ENCODE results near the gene DYSF.
A peak's percentile ranks its signal among the peaks of the same experiment; 100 is the strongest.
"Not testable (repeated sequence)": the region's sequence is repeated elsewhere in the genome, so short reads cannot be mapped to it uniquely, and the experiment has no call there.

Gene DYSF

DNA sequence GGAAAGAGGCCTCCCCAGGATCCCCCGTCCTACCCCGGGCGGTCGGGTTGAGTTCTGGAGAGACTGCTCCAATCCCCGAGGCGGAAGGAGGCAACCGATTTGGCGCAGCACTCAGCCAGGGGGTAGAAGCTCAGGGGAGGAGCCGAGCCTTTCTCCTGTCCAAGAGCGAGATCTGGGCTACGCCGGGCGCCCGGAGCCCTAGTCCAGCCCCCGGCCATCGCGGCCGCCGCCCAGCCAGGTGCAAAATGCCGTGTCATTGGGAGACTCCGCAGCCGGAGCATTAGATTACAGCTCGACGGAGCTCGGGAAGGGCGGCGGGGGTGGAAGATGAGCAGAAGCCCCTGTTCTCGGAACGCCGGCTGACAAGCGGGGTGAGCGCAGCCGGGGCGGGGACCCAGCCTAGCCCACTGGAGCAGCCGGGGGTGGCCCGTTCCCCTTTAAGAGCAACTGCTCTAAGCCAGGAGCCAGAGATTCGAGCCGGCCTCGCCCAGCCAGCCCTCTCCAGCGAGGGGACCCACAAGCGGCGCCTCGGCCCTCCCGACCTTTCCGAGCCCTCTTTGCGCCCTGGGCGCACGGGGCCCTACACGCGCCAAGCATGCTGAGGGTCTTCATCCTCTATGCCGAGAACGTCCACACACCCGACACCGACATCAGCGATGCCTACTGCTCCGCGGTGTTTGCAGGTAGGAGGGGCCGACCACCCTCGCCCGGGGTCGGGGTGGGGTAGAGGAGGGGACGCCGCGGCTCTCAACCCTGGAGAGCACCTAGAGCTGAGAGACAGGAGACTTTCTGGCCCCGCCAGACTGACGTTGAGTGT lies at the start of gene DYSF:
Gene DYSF (plus strand): TSS at position 158 of the 817 bp plus-strand sequence.
- no peak for DNase-seq (ENCODE audit: low read depth, low spot score)
- peak within 1 kb of the TSS; percentile 44 for H3K27ac ChIP-seq

DNA sequence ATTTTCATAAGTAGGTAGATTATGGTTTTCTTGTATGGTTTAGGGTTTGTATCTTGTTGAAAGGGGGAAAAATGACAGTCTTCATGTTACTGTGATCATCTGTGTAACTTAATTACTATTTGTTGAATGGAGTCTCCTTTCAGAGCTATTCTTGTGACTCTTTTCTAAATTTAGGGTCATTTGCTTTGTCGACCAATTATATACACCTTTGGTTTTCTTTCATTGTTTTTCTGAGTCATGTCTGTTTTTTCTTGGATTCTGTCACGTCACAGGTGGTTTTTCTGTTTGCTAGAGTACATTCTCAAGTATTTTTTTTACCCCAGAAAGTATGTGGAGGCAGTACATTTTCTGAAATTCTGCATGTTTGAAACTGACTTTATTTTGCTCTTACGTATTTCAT lies 43.8 kb upstream of the DYSF start:
- DNase-seq (ENCODE audit: low read depth, low spot score), result no peak
- H3K27ac ChIP-seq, result no peak overlapping the region

GRCh38 chr2:71410696-71411095 lies 42.7 kb upstream of the DYSF start:
- no peak overlapping the region for H3K27ac ChIP-seq
- no peak for DNase-seq (ENCODE audit: low read depth, low spot score)

DNA sequence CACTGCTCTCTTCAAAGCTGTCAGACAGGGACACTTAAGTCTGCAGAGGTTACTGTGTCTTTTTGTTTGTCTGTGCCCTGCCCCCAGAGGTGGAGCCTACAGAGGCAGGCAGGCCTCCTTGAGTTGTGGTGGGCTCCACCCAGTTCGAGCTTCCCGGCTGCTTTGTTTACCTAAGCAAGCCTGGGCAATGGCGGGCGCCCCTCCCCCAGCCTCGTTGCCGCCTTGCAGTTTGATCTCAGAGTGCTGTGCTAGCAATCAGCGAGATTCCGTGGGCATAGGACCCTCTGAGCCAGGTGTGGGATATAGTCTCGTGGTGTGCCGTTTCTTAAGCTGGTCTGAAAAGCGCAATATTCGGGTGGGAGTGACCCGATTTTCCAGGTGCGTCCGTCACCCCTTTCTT lies 36.5 kb upstream of the DYSF start:
- not testable (repeated sequence) for DNase-seq (ENCODE audit: low read depth, low spot score)
- peak overlapping the region; percentile 89 for H3K27ac ChIP-seq

GRCh38 chr2:71417300-71418202 lies 35.8 kb upstream of the DYSF start:
- DNase-seq (ENCODE audit: low read depth, low spot score), result no peak
- peak overlapping the region; percentile 89 for H3K27ac ChIP-seq

DNA sequence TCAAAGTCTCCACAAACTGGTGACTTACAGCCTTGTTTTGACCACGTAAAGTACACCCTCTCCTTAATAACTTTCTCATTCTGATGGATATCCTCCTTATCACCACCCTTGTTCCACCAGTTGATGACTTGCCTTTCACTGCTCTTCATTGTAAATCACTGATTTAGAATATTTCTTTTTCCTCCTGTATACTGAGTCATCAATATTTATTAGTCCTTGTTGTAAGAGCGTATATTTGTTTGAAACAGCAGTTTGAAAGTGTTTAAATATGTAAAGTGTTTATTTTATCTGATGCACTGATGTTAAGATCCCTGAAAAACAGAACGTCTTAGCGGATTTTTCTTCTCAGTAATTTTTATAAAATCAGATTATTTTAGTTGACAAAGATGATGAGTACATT lies 34.2 kb upstream of the DYSF start:
- H3K27ac ChIP-seq, result no peak overlapping the region
- no peak for DNase-seq (ENCODE audit: low read depth, low spot score)

- no peak overlapping the region for H3K27ac ChIP-seq
- no peak for DNase-seq (ENCODE audit: low read depth, low spot score)
These were observed 33.4 kb upstream of the DYSF start for GRCh38 chr2:71419976-71420375.

DNA sequence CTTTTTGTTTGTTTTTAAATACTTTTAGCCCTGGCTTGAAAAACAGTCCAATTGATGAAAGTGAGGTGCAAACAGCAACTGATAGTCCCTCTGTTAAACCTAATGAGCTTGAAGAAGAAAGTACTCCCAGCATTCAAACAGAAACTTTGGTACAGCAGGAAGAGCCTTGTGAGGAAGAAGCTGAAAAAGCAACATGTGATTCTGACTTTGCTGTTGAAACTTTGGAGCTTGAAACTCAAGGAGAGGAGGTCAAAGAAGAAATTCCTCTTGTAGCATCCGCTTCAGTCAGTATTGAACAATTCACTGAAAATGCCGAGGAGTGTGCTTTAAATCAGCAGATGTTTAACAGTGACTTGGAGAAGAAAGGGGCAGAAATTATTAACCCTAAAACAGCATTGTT lies 30.6 kb upstream of the DYSF start:
- DNase-seq (ENCODE audit: low read depth, low spot score), result no peak
- H3K27ac ChIP-seq, result no peak overlapping the region

- no peak for DNase-seq (ENCODE audit: low read depth, low spot score)
These were observed 29.4 kb upstream of the DYSF start for GRCh38 chr2:71423817-71424420.

DNA sequence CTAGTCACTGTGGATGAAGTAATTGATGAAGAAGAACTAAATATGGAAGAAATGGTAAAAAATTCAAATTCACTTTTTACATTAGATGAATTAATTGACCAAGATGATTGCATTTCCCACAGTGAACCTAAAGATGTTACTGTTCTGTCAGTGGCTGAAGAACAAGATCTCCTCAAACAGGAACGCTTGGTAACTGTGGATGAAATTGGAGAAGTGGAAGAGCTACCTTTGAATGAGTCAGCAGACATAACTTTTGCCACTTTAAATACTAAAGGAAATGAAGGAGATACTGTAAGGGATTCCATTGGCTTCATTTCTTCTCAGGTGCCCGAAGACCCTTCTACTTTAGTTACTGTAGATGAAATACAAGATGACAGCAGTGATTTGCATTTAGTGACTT lies 26.6 kb upstream of the DYSF start:
- no peak for DNase-seq (ENCODE audit: low read depth, low spot score)
- no peak overlapping the region for H3K27ac ChIP-seq

More at GRCh38 chr2:71423817-71424420, 29.4 kb upstream of the DYSF start:
- no peak overlapping the region for H3K27ac ChIP-seq

DNA sequence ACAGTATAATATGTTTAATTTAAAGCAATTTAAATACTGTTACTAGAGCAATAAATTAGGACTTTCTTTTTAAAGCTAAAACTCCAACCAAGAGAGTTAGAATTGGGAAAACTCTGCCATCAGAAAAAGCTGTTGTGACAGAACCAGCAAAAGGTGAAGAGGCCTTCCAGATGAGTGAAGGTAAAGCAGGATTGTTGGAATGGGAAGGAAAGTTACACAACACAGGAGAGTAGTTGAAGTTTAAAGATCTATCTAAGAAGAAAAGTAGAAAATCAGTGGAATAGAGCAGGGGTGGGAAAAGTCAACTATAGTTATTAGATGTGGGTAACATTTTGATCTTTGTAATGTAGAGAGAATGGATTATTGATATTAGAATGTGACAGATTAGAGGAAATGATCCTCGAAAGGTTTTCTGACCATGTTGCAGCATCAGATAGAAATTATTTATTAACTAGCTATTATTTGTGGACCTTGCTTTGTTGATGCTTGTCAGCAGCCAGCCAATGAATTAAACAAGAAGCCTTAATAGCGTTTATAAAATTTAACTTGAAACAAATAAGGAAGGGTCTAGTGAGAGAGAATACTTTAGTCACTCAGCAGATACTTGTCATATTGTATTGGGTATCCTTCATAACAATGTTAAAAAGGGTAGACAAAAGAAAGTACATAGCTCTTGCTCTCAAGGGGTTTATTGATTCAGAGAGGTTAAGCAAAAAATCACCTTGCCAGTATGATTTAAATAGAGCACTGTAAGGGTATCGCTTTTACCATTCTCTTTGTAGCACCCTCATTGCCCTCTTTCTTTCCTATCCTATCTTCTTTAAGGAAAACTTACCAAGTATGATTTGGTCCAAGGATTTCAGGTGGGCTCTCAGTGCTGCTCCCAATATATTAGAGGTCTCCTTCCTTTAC lies 24.6 kb upstream of the DYSF start:
- DNase-seq (ENCODE audit: low read depth, low spot score), result no peak
- no peak overlapping the region for H3K27ac ChIP-seq

- H3K27ac ChIP-seq; DNase-seq (ENCODE audit: low read depth, low spot score): not testable (repeated sequence)
These were observed 8.2 kb upstream of the DYSF start for GRCh38 chr2:71445142-71445541.

- no peak overlapping the region for H3K27ac ChIP-seq
- DNase-seq (ENCODE audit: low read depth, low spot score), result no peak
These were observed 6.9 kb upstream of the DYSF start for GRCh38 chr2:71446505-71446904.

DNA sequence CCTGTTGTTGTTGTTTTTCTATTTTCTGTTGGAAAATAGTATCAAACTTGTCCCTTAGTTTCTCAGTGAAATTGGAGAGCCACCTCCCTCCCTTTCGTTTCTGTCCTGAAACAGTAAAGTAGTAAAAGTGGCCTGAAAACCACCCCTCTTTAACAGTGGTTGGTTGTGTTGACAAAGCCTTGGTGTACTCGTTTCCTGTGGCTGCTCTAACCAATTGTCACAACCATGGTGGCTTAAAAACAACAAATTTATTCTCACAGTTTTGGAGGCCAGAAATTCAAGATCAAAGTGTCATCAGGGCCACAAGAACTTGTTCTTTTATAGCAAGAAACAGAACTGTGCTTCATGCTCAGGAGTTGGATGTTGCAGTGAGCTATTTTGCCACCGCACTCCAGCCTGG lies 4.0 kb upstream of the DYSF start:
- DNase-seq (ENCODE audit: low read depth, low spot score), result no peak
- H3K27ac ChIP-seq, result no peak overlapping the region

- no peak overlapping the region for H3K27ac ChIP-seq
- DNase-seq (ENCODE audit: low read depth, low spot score), result no peak
These were observed 1.7 kb upstream of the DYSF start for GRCh38 chr2:71451705-71452104.

DNA sequence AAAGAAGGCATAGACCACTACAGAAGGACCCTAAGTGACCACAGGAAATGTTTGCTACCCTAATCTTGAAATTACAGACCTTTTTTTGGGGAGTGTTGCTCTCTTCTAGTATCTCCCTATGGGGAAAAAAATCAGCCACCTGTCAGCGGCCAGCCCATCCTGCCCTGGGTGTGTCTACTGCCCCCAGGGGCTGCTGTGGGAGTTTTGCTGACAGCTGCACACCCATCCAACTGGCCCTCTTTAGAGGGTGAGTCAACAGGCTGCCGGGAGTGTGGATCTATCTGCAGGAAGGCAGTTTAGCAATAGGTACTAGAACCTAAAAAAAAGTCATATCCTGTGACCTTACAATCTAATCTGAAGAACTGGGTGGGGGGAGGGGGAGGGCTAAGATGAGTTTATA lies 796 bp upstream of the DYSF start:
- H3K27ac ChIP-seq, result peak overlapping the region; percentile 44
- peak; percentile 51 for DNase-seq (ENCODE audit: low read depth, low spot score)

DNA sequence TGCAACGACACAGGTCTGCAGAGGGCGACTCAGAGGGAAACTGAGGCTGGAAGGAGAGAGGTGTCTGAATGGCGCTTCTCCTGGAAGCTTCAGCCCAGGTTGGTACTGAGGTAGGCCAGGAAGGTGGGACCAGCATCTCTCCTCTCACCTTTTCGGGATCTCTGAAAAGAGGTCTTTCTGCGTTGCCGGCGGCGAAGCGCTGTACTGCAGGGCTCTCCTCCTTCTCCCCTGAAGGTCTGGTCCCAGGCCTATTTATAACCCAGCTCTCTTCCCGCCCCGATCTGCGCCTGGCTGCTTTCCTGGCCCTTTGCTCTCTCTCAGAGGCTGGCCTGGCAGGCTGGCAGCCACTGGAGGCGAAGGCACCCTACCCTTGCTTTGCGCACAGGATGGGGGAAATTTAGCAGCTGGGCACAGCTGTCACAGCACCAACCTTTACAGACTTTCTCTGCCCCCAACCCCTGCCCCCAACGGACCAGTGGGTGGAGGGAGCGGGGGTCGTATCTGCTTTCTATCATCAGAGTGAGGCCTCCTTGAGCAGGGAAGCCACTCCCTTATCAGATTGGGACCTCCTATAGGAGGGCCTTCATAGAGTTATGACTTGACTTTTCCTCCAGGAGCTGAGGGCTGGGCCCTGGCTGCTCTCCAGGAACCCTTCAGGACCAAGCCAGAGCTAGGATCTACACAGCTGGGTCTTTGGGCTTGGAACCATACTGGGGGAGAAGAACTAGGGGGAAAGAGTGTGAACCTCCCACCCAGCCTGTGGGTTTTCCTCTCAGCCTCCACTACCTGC lies 1.1 kb downstream of the DYSF start:
- DNase-seq (ENCODE audit: low read depth, low spot score), result no peak

DNA sequence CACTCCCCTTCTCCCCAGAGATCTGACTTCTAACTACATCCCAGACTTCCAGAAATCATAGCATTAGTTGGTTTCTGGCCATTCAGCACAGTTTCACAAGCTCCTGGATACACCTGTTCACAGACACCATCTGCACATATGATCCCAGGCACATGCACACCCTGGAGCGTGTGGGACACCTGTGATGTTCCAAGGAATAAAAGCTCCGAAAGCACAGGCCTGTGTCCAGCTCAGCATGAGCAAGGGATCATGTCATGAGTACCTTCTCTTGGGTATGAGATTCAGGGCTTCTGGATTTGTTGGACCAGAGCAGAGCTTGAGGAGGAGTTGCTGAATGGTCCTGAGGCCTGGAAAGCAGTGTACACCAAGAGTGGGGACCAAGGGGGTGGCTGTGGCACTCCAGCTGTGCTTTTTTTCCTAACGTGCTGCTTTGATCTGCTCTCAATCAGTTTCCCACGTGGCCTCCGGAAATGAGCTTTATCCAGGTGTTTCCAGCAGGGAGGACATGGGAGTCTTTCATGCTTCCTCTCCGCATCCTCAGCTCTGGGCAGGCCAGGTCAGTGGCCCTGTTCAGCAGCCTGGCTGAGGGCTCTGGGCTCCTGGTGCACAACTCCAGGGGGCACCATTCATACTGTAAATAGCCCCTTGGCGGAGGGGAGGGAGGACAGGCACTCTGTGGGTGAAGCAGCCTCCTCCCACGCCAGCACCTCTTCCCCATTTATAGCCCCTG lies 1.8 kb downstream of the DYSF start:
- no peak overlapping the region for H3K27ac ChIP-seq
- DNase-seq (ENCODE audit: low read depth, low spot score), result no peak

More for the DNA sequence above, 1.1 kb downstream of the DYSF start:
- no peak overlapping the region for H3K27ac ChIP-seq

All from epithelial cell of prostate (primary cell).